Sigmoid colon (tissue), 7 donors: ENCODE measurements around the gene ELP2. TPM values are rescaled to one million over a fixed set of nuclear protein-coding genes. Genes with fewer than 3 reads are reported as not detected.

ENCODE experiments used
- DNase-seq: peaks from one replicate; pipeline ENCODE4 v3.0.0-alpha.2; 2019
- H3K27ac ChIP-seq, 4 donors: fragments of 200-600 bp; sonication (generic); one replicate each; pipeline ENCODE4 v1.5.1; 2016 to 2019; ENCODE audit warnings: mild to moderate bottlenecking in 1 of 4
- H3K27me3 ChIP-seq, 3 donors: fragments of 200-600 bp; sonication (generic); one replicate each; pipeline ENCODE4 v1.5.1; 2019; ENCODE audit warnings: mild to moderate bottlenecking in 1 of 3
- H3K36me3 ChIP-seq, 4 donors: fragments of 200-600 bp; sonication (generic); one replicate each; pipeline ENCODE4 v1.5.1; 2016 to 2019
- H3K4me1 ChIP-seq, 4 donors: fragments of 200-600 bp; sonication (generic); one replicate each; pipeline ENCODE4 v1.5.1; 2017 to 2019
- H3K4me3 ChIP-seq, 4 donors: fragments of 200-600 bp; sonication (generic); one replicate each; pipeline ENCODE4 v1.5.1; 2017 to 2019; ENCODE audit warnings: mild to moderate bottlenecking in 2 of 4, moderate library complexity in 1 of 4
- H3K9me3 ChIP-seq, 4 donors: fragments of 200-600 bp in 3 of 4; sonication (generic) in 3 of 4; one replicate each; pipeline versions ENCODE4 v1.5.1 to v1.6.1; 2013 to 2019
- CTCF ChIP-seq, 4 experiments: fragments of 450-650 bp in 3 of 4; fragments of 200-600 bp in 1 of 4; IDR thresholded peaks; one replicate each; pipeline ENCODE4 v1.5.1; 2016 to 2019; ENCODE audit warnings: antibody characterized with exemption in 4 of 4, mild to moderate bottlenecking in 3 of 4, moderate library complexity in 2 of 4
- EP300 ChIP-seq, 4 donors: sonication (generic); formaldehyde crosslinking; IDR thresholded peaks; one replicate each; pipeline ENCODE4 v1.6.1; 2017; ENCODE audit warnings: antibody characterized with exemption in 4 of 4
- POLR2A ChIP-seq, 2 donors: fragments of 450-650 bp; IDR thresholded peaks; one replicate each; pipeline ENCODE4 v1.6.1; 2016; ENCODE audit warnings: antibody characterized with exemption in 2 of 2, mild to moderate bottlenecking in 2 of 2, moderate library complexity in 2 of 2
- POLR2AphosphoS5 ChIP-seq, 4 donors: sonication (generic); formaldehyde crosslinking; IDR thresholded peaks; one replicate each; pipeline ENCODE4 v1.6.1; 2017; ENCODE audit warnings: antibody characterized with exemption in 4 of 4
- WGBS, 2 donors: extraction: QIAGEN DNeasy Blood & Tissue Kit; methylation state at CpG; one replicate each; pipeline ENCODE4 v1.1.7; 2013; 5-methylcytosine and 5-hydroxymethylcytosine counted together
- intact Hi-C: fragments of 100-400 bp; cut with DNase I; formaldehyde crosslinking; loops from one replicate; pipeline ENCODE4 v1.15.1; 2023
- polyA plus RNA-seq, 3 donors: library from polyadenylated mRNA; stranded (reverse); fragments of 200-250 nt; gene quantifications; one replicate each; pipeline ENCODE4 v1.2.3, GENCODE V29; 2013
- total RNA-seq, 4 donors: library from RNA; depleted of rRNA; stranded (reverse); fragments of >200 nt; gene quantifications; one replicate each; pipeline ENCODE4 v1.1.0, GENCODE V29; 2016
- donor health status: healthy with polysubstance abuse.
- donor health status: Bipolar disorder and iron deficiency.
- donor health status: healthy.

The ELP2 gene
- total and polyA plus RNA-seq, 7 donors = 14.3 to 77.2 (median 51.7) TPM

- Histone ChIP-seq H3K4me3 (no peak overlapping the region), H3K27ac (no peak overlapping the region), H3K9me3 (no peaks in the 10 kb centered on the region), H3K4me1 (peaks cover 6 to 26% (median 17%) of the 10 kb centered on the region in 4 donors), H3K36me3 (peaks cover 0 to 27% (median 5%) of the 10 kb centered on the region in 4 donors), H3K27me3 (no peaks in the 10 kb centered on the region)
- no peak for TF ChIP-seq EP300 (IDR thresholded peaks at IDR 0.05)
- TF ChIP-seq POLR2AphosphoS5 (IDR thresholded peaks at IDR 0.05) = no peak
- WGBS, 2 donors = 94 to 95% methylated on average over 8 of the region's 8 CpGs
- no peak for DNase-seq
- intact Hi-C loops = loop anchor here (5.0 kb wide), 2 partner anchors 154 to 629 kb away; partner anchors contain the start of genes INO80C and RMP24
Observed at GRCh38 chr18:36126668-36127067, 3.0 kb upstream of the ELP2 start.

- H3K4me1 ChIP-seq = peaks cover 6 to 37% (median 29%) of the 10 kb centered on the region in 4 donors
- intact Hi-C loops = loop anchor here (5.0 kb wide), 2 partner anchors 156 to 631 kb away; partner anchors contain the start of genes INO80C and RMP24
- DNase-seq = no peak
- H3K36me3 ChIP-seq = peaks cover 0 to 14% (median 2%) of the 10 kb centered on the region in 4 donors
- H3K27me3 ChIP-seq = no peaks in the 10 kb centered on the region
- WGBS, 2 donors = 35 to 44% methylated on average over 15 of the region's 15 CpGs
- H3K9me3 ChIP-seq = no peaks in the 10 kb centered on the region
- H3K4me3 ChIP-seq = peak overlapping the region; percentile 68 to 89 (median 74)
- no peak for TF ChIP-seq POLR2AphosphoS5 (IDR thresholded peaks at IDR 0.05)
- no peak for TF ChIP-seq EP300 (IDR thresholded peaks at IDR 0.05)
- TF ChIP-seq POLR2A (IDR thresholded peaks at IDR 0.05) = no peak
- TF ChIP-seq CTCF (IDR thresholded peaks at IDR 0.05) = no peak
- H3K27ac ChIP-seq = peak overlapping the region; percentile 96 to 99 (median 98)
Observed at GRCh38 chr18:36127836-36128529, 1.7 kb upstream of the ELP2 start.

GRCh38 chr18:36128530-36128870 is 1.2 kb upstream of the ELP2 start:
- Histone ChIP-seq H3K27me3 (no peaks in the 10 kb centered on the region), H3K9me3 (no peaks in the 10 kb centered on the region), H3K4me1 (peaks cover 6 to 40% (median 30%) of the 10 kb centered on the region in 4 donors), H3K27ac (peak overlapping the region; percentile 96 to 99 (median 98)), H3K36me3 (peaks cover 0 to 10% (median 2%) of the 10 kb centered on the region in 4 donors), H3K4me3 (peak overlapping the region; percentile 68 to 89 (median 74))
- WGBS, 2 donors = 1% methylated on average over 12 of the region's 12 CpGs
- TF ChIP-seq POLR2AphosphoS5 (IDR thresholded peaks at IDR 0.05) (no peak), POLR2A (IDR thresholded peaks at IDR 0.05) (no peak), CTCF (IDR thresholded peaks at IDR 0.05) (no peak), EP300 (IDR thresholded peaks at IDR 0.05) (no peak)
- intact Hi-C loops = loop anchor here (5.0 kb wide), 2 partner anchors 156 to 631 kb away; partner anchors contain the start of genes INO80C and RMP24
- no peak for DNase-seq

GRCh38 chr18:36128907-36129299 is 796 bp upstream of the ELP2 start:
- 0% methylated on average over 37 of the region's 37 CpGs for WGBS, 2 donors
- H3K4me1 ChIP-seq = peaks cover 6 to 40% (median 30%) of the 10 kb centered on the region in 4 donors
- H3K36me3 ChIP-seq = peaks cover 0 to 7% (median 2%) of the 10 kb centered on the region in 4 donors
- peak; percentile 76 for DNase-seq
- peak overlapping the region; percentile 96 to 99 (median 98) for H3K27ac ChIP-seq
- no peaks in the 10 kb centered on the region for H3K27me3 ChIP-seq
- intact Hi-C loops = loop anchor here (1.0 to 5.0 kb wide), 3 partner anchors 62 to 632 kb away; partner anchors contain the start of genes INO80C, RMP24 and RPRD1A
- H3K4me3 ChIP-seq = peak overlapping the region; percentile 68 to 89 (median 74)
- H3K9me3 ChIP-seq = no peaks in the 10 kb centered on the region
- TF ChIP-seq EP300 (IDR thresholded peaks at IDR 0.05) (no peak), POLR2A (IDR thresholded peaks at IDR 0.05) (peak in 1 of 2 donors; percentile 15), POLR2AphosphoS5 (IDR thresholded peaks at IDR 0.05) (no peak), CTCF (IDR thresholded peaks at IDR 0.05) (no peak)
